ENCODE results near the gene ABCA4. TPM values are rescaled to one million over a fixed set of nuclear protein-coding genes. Genes with fewer than 3 reads are reported as not detected.
"Not testable (repeated sequence)": the region's sequence is repeated elsewhere in the genome, so short reads cannot be mapped to it uniquely, and the experiment has no call there.

ABCA4 gene
- total RNA-seq, 2 donors from 2014 or later: under 0.01 TPM

GRCh38 chr1:93958032-93958725, 162.8 kb downstream of the ABCA4 start:
- Histone ChIP-seq H3K4me1 (peaks cover 5% of the 10 kb centered on the region), H3K27ac (no peak overlapping the region), H3K36me3 (replicated peaks in 1 of 2; ENCODE audit: insufficient read depth in 1 of 2, low read depth in 2 of 2) (no peaks in the 10 kb centered on the region), H3K9me3 (no peaks in the 10 kb centered on the region), H3K4me3 (no peak overlapping the region), H3K27me3 (no peaks in the 10 kb centered on the region)
- ATAC-seq (no peak), DNase-seq (no peak)
- 53 to 68% methylated on average over 1 of the region's 1 CpG for WGBS, 2 donors
- intact Hi-C loops (cut with DNase I): no loop called here
- TF ChIP-seq CTCF (IDR thresholded peaks at IDR 0.05) (no peak), POLR2A (IDR thresholded peaks at IDR 0.05) (no peak)

- no peaks in the 10 kb centered on the region for H3K36me3 ChIP-seq (replicated peaks in 1 of 2; ENCODE audit: insufficient read depth in 1 of 2, low read depth in 2 of 2)
- WGBS, 2 donors: 55 to 65% methylated on average over 1 of the region's 1 CpG
- intact Hi-C loops (cut with DNase I): no loop called here
- H3K27ac ChIP-seq: no peak overlapping the region
- ATAC-seq (no peak), DNase-seq (no peak)
- H3K4me3 ChIP-seq: no peak overlapping the region
- peaks cover 3% of the 10 kb centered on the region for H3K4me1 ChIP-seq
- TF ChIP-seq CTCF (IDR thresholded peaks at IDR 0.05): no peak
- no peak for TF ChIP-seq POLR2A (IDR thresholded peaks at IDR 0.05)
- no peaks in the 10 kb centered on the region for H3K9me3 ChIP-seq
- H3K27me3 ChIP-seq: no peaks in the 10 kb centered on the region
Measured at GRCh38 chr1:93955765-93956164, 165.2 kb downstream of the ABCA4 start.

- H3K27ac ChIP-seq; DNase-seq; ATAC-seq; H3K27me3 ChIP-seq; intact Hi-C loops (cut with DNase I); H3K9me3 ChIP-seq; H3K4me1 ChIP-seq; H3K36me3 ChIP-seq (replicated peaks in 1 of 2; ENCODE audit: insufficient read depth in 1 of 2, low read depth in 2 of 2); H3K4me3 ChIP-seq: not testable (repeated sequence)
- WGBS, 2 donors: 58 to 64% methylated on average over 2 of the region's 2 CpGs
Measured at GRCh38 chr1:93947002-93947686, 173.8 kb downstream of the ABCA4 start.

Other genes with a start within 250 kb of the ABCA4 start
- gene DNTTIP2, start 241.9 kb downstream of the ABCA4 start, total RNA-seq: 1 to 10 TPM; 6.6 to 9.6 TPM
- 1 to 10 TPM; 3.6 to 7.3 TPM for gene GCLM, start 211.7 kb downstream of the ABCA4 start, total RNA-seq
- gene ARHGAP29, start 116.4 kb upstream of the ABCA4 start, total RNA-seq: 10 to 100 TPM; 20.1 to 22.8 TPM